OCI-LY7 (cell line): ENCODE data around the gene TMEM106C. TPM values are rescaled to one million over a fixed set of nuclear protein-coding genes. Genes with fewer than 3 reads are reported as not detected.

Experiments
- BruUV-seq: library from RNA; stranded (reverse); fragments of 400-500 nt; replicated peaks from 2 replicates; lab custom pipeline; 2021; lab: Mats Ljungman, UMichigan
- CTCF ChIA-PET: fragments of 300-600 bp; sonication (Branson Sonifier 250); formaldehyde crosslinking; loops from one replicate; lab custom pipeline; 2022; ENCODE audit warnings: antibody characterized with exemption; ENCODE audit not compliant: unreplicated experiment; lab: Charles Lee
- POLR2A ChIA-PET: fragments of 300-600 bp; sonication (Branson Sonifier 250); formaldehyde crosslinking; loops from one replicate; lab custom pipeline; 2022; ENCODE audit warnings: antibody characterized with exemption; lab: Charles Lee
- DNase-seq: peaks from one replicate; pipeline ENCODE4 v3.0.0-alpha.2; 2015; ENCODE audit warnings: low spot score
- H2AFZ ChIP-seq: fragments of 200-600 bp; sonication (generic), shearing (Covaris generic); 2 replicates; pipeline ENCODE4 v1.6.1; 2014; ENCODE audit warnings: mild to moderate bottlenecking, antibody characterized with exemption, low read length, moderate library complexity
- H3K27ac ChIP-seq: fragments of 200-600 bp; sonication (generic); 2 replicates; pipeline ENCODE4 v1.5.1; 2014; ENCODE audit warnings: mixed run types, low read depth, mild to moderate bottlenecking, moderate library complexity, low read length, inconsistent platforms; ENCODE audit not compliant: poor library complexity, severe bottlenecking
- H3K36me3 ChIP-seq: fragments of 200-600 bp; sonication (generic); 2 replicates; pipeline ENCODE4 v1.6.1; 2014; ENCODE audit warnings: mild to moderate bottlenecking, antibody characterized with exemption, low read length, moderate library complexity, mixed read lengths; ENCODE audit not compliant: insufficient read depth
- H3K4me1 ChIP-seq: fragments of 200-600 bp; sonication (generic); 2 replicates; pipeline ENCODE4 v1.5.1; 2014; ENCODE audit warnings: mild to moderate bottlenecking, low read length; ENCODE audit not compliant: insufficient read depth, poor library complexity, severe bottlenecking
- H3K4me2 ChIP-seq: fragments of 200-600 bp; sonication (generic); 2 replicates; pipeline ENCODE4 v1.6.1; 2014; ENCODE audit warnings: mild to moderate bottlenecking, low read length
- H3K4me3 ChIP-seq: fragments of 200-600 bp; sonication (generic); 2 replicates; pipeline ENCODE4 v1.5.1; 2014; ENCODE audit warnings: mild to moderate bottlenecking, low read depth, low read length; ENCODE audit not compliant: poor library complexity, severe bottlenecking
- H3K79me2 ChIP-seq: fragments of 200-600 bp; sonication (generic); 2 replicates; pipeline ENCODE4 v1.6.1; 2016; ENCODE audit warnings: low read depth, mild to moderate bottlenecking, low read length, moderate library complexity, mixed read lengths; ENCODE audit not compliant: insufficient read depth
- H3K9me2 ChIP-seq: fragments of 200-600 bp; sonication (generic); 2 replicates; pipeline ENCODE4 v1.6.1; 2016; ENCODE audit warnings: mild to moderate bottlenecking, low read length, mixed read lengths; ENCODE audit not compliant: insufficient read depth
- H3K9me3 ChIP-seq: fragments of 200-600 bp; sonication (generic); 2 replicates; pipeline ENCODE4 v1.6.1; 2014; ENCODE audit warnings: mild to moderate bottlenecking, mixed run types, low read length, mixed read lengths
- H4K20me1 ChIP-seq: fragments of 200-600 bp; sonication (generic); 2 replicates; pipeline ENCODE4 v1.6.1; 2014; ENCODE audit warnings: mild to moderate bottlenecking, antibody characterized with exemption, low read length, moderate library complexity, mixed read lengths; ENCODE audit not compliant: insufficient read depth
- EZH2phosphoT487 ChIP-seq: fragments of 200-600 bp; sonication (generic); IDR thresholded peaks from 2 replicates; pipeline ENCODE4 v1.6.1; 2018; ENCODE audit warnings: low read depth, borderline replicate concordance, mild to moderate bottlenecking, mixed run types, antibody characterized with exemption, low read length, moderate library complexity, mixed read lengths
- intact Hi-C: fragments of 100-400 bp; cut with micrococcal nuclease; formaldehyde crosslinking; loops from one replicate; pipeline ENCODE4 v1.10.0; 2022; ENCODE audit not compliant: unreplicated experiment
- total RNA-seq, 2 experiments: library from RNA; depleted of rRNA in 1 of 2; stranded (reverse); fragments of >200 nt in 1 of 2; shearing (Covaris generic) in 1 of 2; gene quantifications; 2 replicates each; pipeline ENCODE4 v1.2.3, GENCODE V29; 2014 to 2022
- TF ChIP-seq, protein P1 (sequence below): fragments of 200-600 bp; sonication (generic); conservative IDR thresholded peaks from 2 replicates; pipeline ENCODE4 v1.5.1; 2014; ENCODE audit warnings: mild to moderate bottlenecking, antibody characterized with exemption, low read length, moderate library complexity, mixed read lengths

The TMEM106C gene
- total RNA-seq, 2 experiments from 2014 or later: 123 to 182 TPM

DNA sequence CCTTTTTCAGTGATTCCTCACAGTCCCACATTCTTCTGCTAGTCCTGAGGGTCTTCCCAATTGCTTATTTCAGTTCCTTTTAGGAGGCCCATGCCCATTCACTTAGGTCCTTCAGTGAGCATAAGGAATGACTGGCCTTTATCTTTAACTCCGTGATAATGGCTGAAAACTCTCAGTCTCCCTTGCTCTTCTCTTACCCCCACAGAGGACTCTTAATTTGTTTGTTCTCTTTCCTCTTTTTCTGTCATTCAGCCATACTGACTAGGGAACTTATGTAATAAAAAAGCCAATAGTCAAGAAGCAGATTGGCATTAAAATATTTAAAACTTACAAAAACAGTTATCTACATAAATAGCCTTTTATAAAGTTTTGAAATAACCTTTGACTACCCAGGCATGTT lies 41.5 kb upstream of the TMEM106C start:
- CTCF ChIA-PET: interaction anchor here (0.6 kb wide), 1 partner anchor 86 kb away, joined by 3 read pairs; no protein-coding TSS in a partner anchor
- no TSS peak for BruUV-seq

DNA sequence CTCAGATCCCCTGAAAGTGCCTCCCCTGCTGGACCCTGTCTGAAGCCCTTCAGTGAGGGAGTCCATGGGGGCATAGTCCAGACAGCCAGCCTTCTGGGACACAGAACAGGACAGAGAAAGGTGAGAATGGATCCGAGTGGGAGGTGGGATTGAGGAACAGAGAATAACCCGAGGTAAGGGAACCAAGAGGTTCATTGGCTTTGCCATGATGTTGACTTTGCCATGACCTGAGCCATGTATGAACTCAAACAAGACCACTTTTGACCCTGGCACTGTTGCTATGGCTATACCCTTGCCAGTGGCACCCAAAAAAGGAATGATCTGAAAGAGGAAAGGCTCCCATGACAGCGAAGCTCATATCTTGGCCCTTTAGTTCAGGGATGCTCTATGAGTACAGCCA lies 36.0 kb upstream of the TMEM106C start:
- intact Hi-C loops: no loop called here
- no TSS peak for BruUV-seq
- ChIA-PET POLR2A (no interaction called here), CTCF (no interaction called here)
- Histone ChIP-seq H3K4me2 (no peak overlapping the region), H3K4me3 (no peak overlapping the region), H3K9me2 (no peaks in the 10 kb centered on the region), H3K79me2 (no peaks in the 10 kb centered on the region), H4K20me1 (no peaks in the 10 kb centered on the region), H3K4me1 (no peaks in the 10 kb centered on the region), H3K27ac (no peak overlapping the region), H2AFZ (no peak overlapping the region), H3K9me3 (no peaks in the 10 kb centered on the region), H3K36me3 (no peaks in the 10 kb centered on the region)
- TF ChIP-seq EZH2phosphoT487: no peak
- TF ChIP-seq, protein P1, sequence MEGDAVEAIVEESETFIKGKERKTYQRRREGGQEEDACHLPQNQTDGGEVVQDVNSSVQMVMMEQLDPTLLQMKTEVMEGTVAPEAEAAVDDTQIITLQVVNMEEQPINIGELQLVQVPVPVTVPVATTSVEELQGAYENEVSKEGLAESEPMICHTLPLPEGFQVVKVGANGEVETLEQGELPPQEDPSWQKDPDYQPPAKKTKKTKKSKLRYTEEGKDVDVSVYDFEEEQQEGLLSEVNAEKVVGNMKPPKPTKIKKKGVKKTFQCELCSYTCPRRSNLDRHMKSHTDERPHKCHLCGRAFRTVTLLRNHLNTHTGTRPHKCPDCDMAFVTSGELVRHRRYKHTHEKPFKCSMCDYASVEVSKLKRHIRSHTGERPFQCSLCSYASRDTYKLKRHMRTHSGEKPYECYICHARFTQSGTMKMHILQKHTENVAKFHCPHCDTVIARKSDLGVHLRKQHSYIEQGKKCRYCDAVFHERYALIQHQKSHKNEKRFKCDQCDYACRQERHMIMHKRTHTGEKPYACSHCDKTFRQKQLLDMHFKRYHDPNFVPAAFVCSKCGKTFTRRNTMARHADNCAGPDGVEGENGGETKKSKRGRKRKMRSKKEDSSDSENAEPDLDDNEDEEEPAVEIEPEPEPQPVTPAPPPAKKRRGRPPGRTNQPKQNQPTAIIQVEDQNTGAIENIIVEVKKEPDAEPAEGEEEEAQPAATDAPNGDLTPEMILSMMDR: no peak
- no peak for DNase-seq

More for the DNA sequence above, 41.5 kb upstream of the TMEM106C start:
- Histone ChIP-seq H3K79me2 (no peaks in the 10 kb centered on the region), H3K9me2 (no peaks in the 10 kb centered on the region), H3K9me3 (no peaks in the 10 kb centered on the region), H3K4me2 (no peak overlapping the region), H3K4me1 (no peaks in the 10 kb centered on the region), H3K36me3 (no peaks in the 10 kb centered on the region), H2AFZ (no peak overlapping the region), H3K4me3 (no peak overlapping the region), H3K27ac (no peak overlapping the region), H4K20me1 (no peaks in the 10 kb centered on the region)
- no peak for DNase-seq
- TF ChIP-seq EZH2phosphoT487: no peak
- TF ChIP-seq, protein P1: no peak
- intact Hi-C loops: no loop called here
- POLR2A ChIA-PET: interaction anchor here (0.6 kb wide), 1 partner anchor 862 kb away, joined by 4 read pairs; no protein-coding TSS in a partner anchor

DNA sequence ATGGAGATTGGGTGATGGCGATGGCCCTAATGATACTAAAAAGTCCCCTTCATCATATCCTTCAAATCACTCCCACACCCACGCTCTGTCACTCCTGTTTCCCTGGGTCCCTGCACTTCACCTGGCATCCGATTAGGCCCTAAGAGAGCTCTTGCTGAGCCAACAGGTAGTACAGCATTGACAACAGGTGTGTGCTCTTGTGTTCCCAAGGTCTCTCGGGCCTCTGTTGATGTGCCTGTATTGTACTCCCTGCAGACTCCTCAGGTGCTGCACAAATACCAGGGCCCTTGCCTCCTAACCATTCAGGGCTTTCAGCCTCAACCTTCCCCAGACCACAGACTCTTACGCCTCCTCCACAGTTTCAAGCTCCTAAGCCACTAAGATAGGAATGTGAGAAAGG lies 32.8 kb upstream of the TMEM106C start:
- H3K4me1 ChIP-seq: no peaks in the 10 kb centered on the region
- H3K36me3 ChIP-seq: no peaks in the 10 kb centered on the region
- no peaks in the 10 kb centered on the region for H3K9me2 ChIP-seq
- no peak overlapping the region for H3K27ac ChIP-seq
- no peak overlapping the region for H2AFZ ChIP-seq
- no peaks in the 10 kb centered on the region for H3K9me3 ChIP-seq
- H4K20me1 ChIP-seq: no peaks in the 10 kb centered on the region
- ChIA-PET POLR2A (interaction anchor here (0.6 to 1.0 kb wide), 2 partner anchors 62 to 175 kb away, joined by 3 to 8 read pairs; no protein-coding TSS in a partner anchor), CTCF (no interaction called here)
- H3K79me2 ChIP-seq: no peaks in the 10 kb centered on the region
- TF ChIP-seq, protein P1: no peak
- no peak for TF ChIP-seq EZH2phosphoT487
- no peak overlapping the region for H3K4me2 ChIP-seq
- intact Hi-C loops: no loop called here
- no peak overlapping the region for H3K4me3 ChIP-seq
- no TSS peak for BruUV-seq
- DNase-seq: no peak
